ENCODE data around the gene MICALL1. TPM values are rescaled to one million over a fixed set of nuclear protein-coding genes. Genes with fewer than 3 reads are reported as not detected.

MICALL1 gene
- total RNA-seq, 4 donors from 2014 or later, result 14.4 to 29.4 (median 21.1) TPM

GRCh38 chr22:37904572-37905533, 1.2 kb upstream of the MICALL1 start:
- intact Hi-C loops (cut with DNase I; ENCODE audit: low total_unique reads) (no loop called here), in situ Hi-C loops (cut with MboI; ENCODE audit: low sequenced_read_pairs in 4 of 4) (no loop called here)
- peaks cover 8 to 16% of the 10 kb centered on the region in 2 donors for H3K4me1 ChIP-seq
- H3K4me3 ChIP-seq, result peak overlapping the region in 1 of 4 donors; percentile 59
- H3K27ac ChIP-seq, result peak overlapping the region; percentile 42 to 75 (median 72)
- no peaks in the 10 kb centered on the region for H3K9me3 ChIP-seq
- ATAC-seq (peak; percentile 29 to 41), DNase-seq (peak; percentile 34 to 53)
- TF ChIP-seq CTCF (IDR thresholded peaks at IDR 0.05 in 4 of 5, conservative IDR thresholded peaks at IDR 0.05 in 1 of 5) (no peak), POLR2A (IDR thresholded peaks at IDR 0.05) (no peak)
- H3K36me3 ChIP-seq, result no peaks in the 10 kb centered on the region
- no peaks in the 10 kb centered on the region for H3K27me3 ChIP-seq

- ATAC-seq (peak; percentile 14 to 39), DNase-seq (no peak)
- Histone ChIP-seq H3K27ac (peak overlapping the region; percentile 74 to 80 (median 76)), H3K9me3 (no peaks in the 10 kb centered on the region), H3K4me1 (peaks cover 8 to 16% of the 10 kb centered on the region in 2 donors), H3K27me3 (no peaks in the 10 kb centered on the region), H3K36me3 (no peaks in the 10 kb centered on the region), H3K4me3 (peak overlapping the region; percentile 57 to 85 (median 60))
- intact Hi-C loops (cut with DNase I; ENCODE audit: low total_unique reads), result loop anchor here (1.0 to 2.0 kb wide), 2 partner anchors 28 to 58 kb away; no protein-coding TSS in a partner anchor
- in situ Hi-C loops (cut with MboI; ENCODE audit: low sequenced_read_pairs in 4 of 4), result no loop called here
- TF ChIP-seq CTCF (IDR thresholded peaks at IDR 0.05 in 4 of 5, conservative IDR thresholded peaks at IDR 0.05 in 1 of 5), result no peak
These were observed 389 bp downstream of the MICALL1 start for GRCh38 chr22:37906364-37907008.

- H3K27me3 ChIP-seq, result no peaks in the 10 kb centered on the region
- no peaks in the 10 kb centered on the region for H3K36me3 ChIP-seq
- TF ChIP-seq CTCF (IDR thresholded peaks at IDR 0.05 in 4 of 5, conservative IDR thresholded peaks at IDR 0.05 in 1 of 5), result no peak
- no peaks in the 10 kb centered on the region for H3K9me3 ChIP-seq
- peak overlapping the region; percentile 57 to 85 (median 60) for H3K4me3 ChIP-seq
- no peak for DNase-seq
- H3K4me1 ChIP-seq, result peaks cover 8 to 16% of the 10 kb centered on the region in 2 donors
- peak overlapping the region; percentile 74 to 80 (median 76) for H3K27ac ChIP-seq
- intact Hi-C loops (cut with DNase I; ENCODE audit: low total_unique reads) (loop anchor here (2.0 kb wide), 1 partner anchor 58 kb away; no protein-coding TSS in a partner anchor), in situ Hi-C loops (cut with MboI; ENCODE audit: low sequenced_read_pairs in 4 of 4) (no loop called here)
- no peak for ATAC-seq
These were observed 1.2 kb downstream of the MICALL1 start for GRCh38 chr22:37907036-37907954.

- intact Hi-C loops (cut with DNase I; ENCODE audit: low total_unique reads), result no loop called here
- no peak for ATAC-seq
- H3K9me3 ChIP-seq, result no peaks in the 10 kb centered on the region
- in situ Hi-C loops (cut with MboI; ENCODE audit: low sequenced_read_pairs in 4 of 4), result no loop called here
- TF ChIP-seq POLR2A (IDR thresholded peaks at IDR 0.05) (no peak), CTCF (IDR thresholded peaks at IDR 0.05 in 4 of 5, conservative IDR thresholded peaks at IDR 0.05 in 1 of 5) (no peak)
- no peak overlapping the region for H3K27ac ChIP-seq
- no peaks in the 10 kb centered on the region for H3K36me3 ChIP-seq
- H3K27me3 ChIP-seq, result no peaks in the 10 kb centered on the region
- H3K4me3 ChIP-seq, result no peak overlapping the region
- H3K4me1 ChIP-seq, result peaks cover 8 to 10% of the 10 kb centered on the region in 2 donors
- no peak for DNase-seq
These were observed 3.7 kb downstream of the MICALL1 start for GRCh38 chr22:37909766-37910165.
